Neural progenitor cell (in vitro differentiated cells): ENCODE data around the gene HOXC5. TPM values are rescaled to one million over a fixed set of nuclear protein-coding genes. Genes with fewer than 3 reads are reported as not detected.

Source experiments
- DNase-seq: peaks from one replicate; pipeline ENCODE4 v3.0.0-alpha.2; 2016; ENCODE audit warnings: low spot score
- H2AFZ ChIP-seq: fragments of 200-600 bp; sonication (generic); replicated peaks from 2 replicates; pipeline ENCODE4 v1.6.1; 2016; ENCODE audit warnings: antibody characterized with exemption
- H3F3A ChIP-seq: fragments of 200-600 bp; sonication (generic); 2 replicates; pipeline ENCODE4 v1.6.1; 2016; ENCODE audit warnings: antibody characterized with exemption, low read depth
- H3K27ac ChIP-seq: fragments of 200-600 bp; sonication (generic); 2 replicates; pipeline ENCODE4 v1.5.1; 2016; ENCODE audit warnings: mild to moderate bottlenecking
- H3K27me3 ChIP-seq: fragments of 200-600 bp; sonication (generic); 2 replicates; pipeline ENCODE4 v1.6.1; 2016; ENCODE audit warnings: mild to moderate bottlenecking, moderate library complexity
- H3K36me3 ChIP-seq: fragments of 200-600 bp; sonication (generic); 2 replicates; pipeline ENCODE4 v1.5.1; 2016
- H3K4me1 ChIP-seq: fragments of 200-600 bp; sonication (generic); 2 replicates; pipeline ENCODE4 v1.6.1; 2016; ENCODE audit warnings: mixed run types
- H3K4me2 ChIP-seq: fragments of 200-600 bp; sonication (generic); 2 replicates; pipeline ENCODE4 v1.6.1; 2016
- H3K4me3 ChIP-seq: fragments of 200-600 bp; sonication (generic); 2 replicates; pipeline ENCODE4 v1.5.1; 2016
- H3K79me2 ChIP-seq: fragments of 200-600 bp; sonication (generic); 2 replicates; pipeline ENCODE4 v1.6.1; 2016; ENCODE audit warnings: low read depth
- H3K9ac ChIP-seq: fragments of 200-600 bp; sonication (generic); 2 replicates; pipeline ENCODE4 v1.6.1; 2016
- H3K9me3 ChIP-seq: fragments of 200-600 bp; sonication (generic); 2 replicates; pipeline ENCODE4 v1.5.1; 2016; ENCODE audit warnings: low read depth
- H4K20me1 ChIP-seq: fragments of 200-600 bp; sonication (generic); 2 replicates; pipeline ENCODE4 v1.6.1; 2016; ENCODE audit warnings: low read depth
- H3K27ac Mint-ChIP-seq: 3 replicates; pipeline ENCODE4 v1.8.0; 2021; ENCODE audit warnings: mixed read lengths
- H3K27me3 Mint-ChIP-seq: 2 replicates; pipeline ENCODE4 v1.8.0; 2022; ENCODE audit warnings: low read depth, mild to moderate bottlenecking, inconsistent platforms, moderate library complexity, mixed read lengths; ENCODE audit not compliant: insufficient read depth
- H3K36me3 Mint-ChIP-seq: 3 replicates; pipeline ENCODE4 v1.8.0; 2021; ENCODE audit warnings: mixed read lengths
- H3K4me1 Mint-ChIP-seq: 3 replicates; pipeline ENCODE4 v1.8.0; 2021; ENCODE audit warnings: mixed read lengths
- H3K4me3 Mint-ChIP-seq: 3 replicates; pipeline ENCODE4 v1.8.0; 2021; ENCODE audit warnings: mild to moderate bottlenecking, moderate library complexity, mixed read lengths
- H3K9me3 Mint-ChIP-seq: 3 replicates; pipeline ENCODE4 v1.8.0; 2020; ENCODE audit warnings: mixed read lengths
- CTCF ChIP-seq: fragments of 200-600 bp; sonication (generic); IDR thresholded peaks from 2 replicates; pipeline ENCODE4 v1.5.1; 2017; ENCODE audit warnings: antibody characterized with exemption, mild to moderate bottlenecking
- EZH2 ChIP-seq: fragments of 200-600 bp; sonication (generic); IDR thresholded peaks from 2 replicates; pipeline ENCODE4 v1.6.1; 2017; ENCODE audit warnings: antibody characterized with exemption, mild to moderate bottlenecking, moderate library complexity
- EZH2phosphoT487 ChIP-seq: fragments of 200-600 bp; sonication (generic); IDR thresholded peaks from 2 replicates; pipeline ENCODE4 v1.6.1; 2017; ENCODE audit warnings: antibody characterized with exemption
- total RNA-seq: library from RNA; depleted of rRNA; stranded (reverse); fragments of >200 nt; gene quantifications from 2 replicates; pipeline ENCODE4 v1.2.3, GENCODE V29; 2015; ENCODE audit warnings: low replicate concordance

The HOXC5 gene
- total RNA-seq, 1 donor from 2014 or later: not detected

- H3K79me2 ChIP-seq: no peaks in the 10 kb centered on the region
- peaks cover 92% of the 10 kb centered on the region for H3K27me3 Mint-ChIP-seq
- H2AFZ ChIP-seq: no peak overlapping the region
- peaks cover 100% of the 10 kb centered on the region for H3K27me3 ChIP-seq
- no peaks in the 10 kb centered on the region for H3K4me1 Mint-ChIP-seq
- H3K4me1 ChIP-seq: peaks cover 7% of the 10 kb centered on the region
- peak overlapping the region; percentile 57 for H3K4me3 Mint-ChIP-seq
- H3K36me3 Mint-ChIP-seq: no peaks in the 10 kb centered on the region
- H3K9me3 ChIP-seq: no peaks in the 10 kb centered on the region
- TF ChIP-seq EZH2: no peak
- no peak for TF ChIP-seq CTCF
- no peak for TF ChIP-seq EZH2phosphoT487
- no peaks in the 10 kb centered on the region for H3K36me3 ChIP-seq
- H3K27ac Mint-ChIP-seq: no peak overlapping the region
- H3K27ac ChIP-seq: no peak overlapping the region
- peaks cover 75% of the 10 kb centered on the region for H4K20me1 ChIP-seq
- H3K4me2 ChIP-seq: peak overlapping the region; percentile 53
- no peak overlapping the region for H3K9ac ChIP-seq
- peaks cover 7% of the 10 kb centered on the region for H3K9me3 Mint-ChIP-seq
- H3K4me3 ChIP-seq: peak overlapping the region; percentile 25
- no peak for DNase-seq
- no peaks in the 10 kb centered on the region for H3F3A ChIP-seq
Observed at GRCh38 chr12:54053003-54053750, 20.3 kb downstream of the HOXC5 start.

GRCh38 chr12:54053751-54054741 is 21.2 kb downstream of the HOXC5 start, which contains the start of gene HOXC4:
Gene HOXC4 (plus strand): TSS chr12:54053835. CDS start chr12:54053923, 88 bp downstream.
- H3K4me1 Mint-ChIP-seq: no peaks in the 10 kb centered on the region
- H3K9me3 Mint-ChIP-seq: peaks cover 7% of the 10 kb centered on the region
- Histone ChIP-seq H3K27me3 (peaks cover 100% of the 10 kb centered on the region), H3K79me2 (no peaks in the 10 kb centered on the region), H3K9me3 (no peaks in the 10 kb centered on the region), H3K9ac (no peak within 1 kb of the TSS), H3K4me3 (peak within 1 kb of the TSS; percentile 25), H4K20me1 (peaks cover 71% of the 10 kb centered on the region), H3K4me1 (peaks cover 7% of the 10 kb centered on the region), H2AFZ (no peak within 1 kb of the TSS), H3K4me2 (peak within 1 kb of the TSS; percentile 53), H3F3A (no peaks in the 10 kb centered on the region), H3K36me3 (no peaks in the 10 kb centered on the region), H3K27ac (no peak within 1 kb of the TSS)
- peak within 1 kb of the TSS; percentile 57 for H3K4me3 Mint-ChIP-seq
- H3K27ac Mint-ChIP-seq: no peak within 1 kb of the TSS
- TF ChIP-seq EZH2 (peak; percentile 92), CTCF (no peak), EZH2phosphoT487 (peak; percentile 76)
- peaks cover 92% of the 10 kb centered on the region for H3K27me3 Mint-ChIP-seq
- no peaks in the 10 kb centered on the region for H3K36me3 Mint-ChIP-seq
- no peak for DNase-seq

GRCh38 chr12:54054742-54055194 is 21.9 kb downstream of the HOXC5 start:
- no peak overlapping the region for H3K27ac Mint-ChIP-seq
- Histone ChIP-seq H4K20me1 (peaks cover 72% of the 10 kb centered on the region), H3K4me3 (no peak overlapping the region), H3K36me3 (no peaks in the 10 kb centered on the region), H3K27ac (no peak overlapping the region), H3F3A (no peaks in the 10 kb centered on the region), H2AFZ (no peak overlapping the region), H3K79me2 (no peaks in the 10 kb centered on the region), H3K27me3 (peaks cover 100% of the 10 kb centered on the region), H3K4me1 (peaks cover 7% of the 10 kb centered on the region), H3K4me2 (no peak overlapping the region), H3K9ac (no peak overlapping the region), H3K9me3 (no peaks in the 10 kb centered on the region)
- TF ChIP-seq EZH2 (no peak), EZH2phosphoT487 (peak; percentile 71)
- H3K27me3 Mint-ChIP-seq: peaks cover 92% of the 10 kb centered on the region
- no peaks in the 10 kb centered on the region for H3K36me3 Mint-ChIP-seq
- H3K9me3 Mint-ChIP-seq: peaks cover 2% of the 10 kb centered on the region
- no peak overlapping the region for H3K4me3 Mint-ChIP-seq
- no peak for DNase-seq
- H3K4me1 Mint-ChIP-seq: no peaks in the 10 kb centered on the region
